Transverse colon (tissue), 4 donors: ENCODE results near the gene BRICD5.

Experiments used
- CTCF ChIP-seq, 5 experiments: fragments of 200-600 bp in 3 of 5; fragments of 450-650 bp in 2 of 5; sonication (generic) in 3 of 5; IDR thresholded peaks; 1 replicate in 2 of 5; 2 replicates in 3 of 5; pipeline ENCODE4 v1.5.1; 2016 to 2017; ENCODE audit warnings: antibody characterized with exemption in 5 of 5, inconsistent platforms in 3 of 5, mild to moderate bottlenecking in 2 of 5, moderate library complexity in 1 of 5
- POLR2AphosphoS5 ChIP-seq, 3 donors: sonication (generic); formaldehyde crosslinking; IDR thresholded peaks; one replicate each; pipeline ENCODE4 v1.6.1; 2016; ENCODE audit warnings: antibody characterized with exemption in 3 of 3

- TF ChIP-seq CTCF (IDR thresholded peaks at IDR 0.05), result no peak
- no peak for TF ChIP-seq POLR2AphosphoS5 (IDR thresholded peaks at IDR 0.05)
Observed at GRCh38 chr16:2233046-2233775, 22.5 kb upstream of the BRICD5 start.
